ENCODE data around the gene PNLIPRP1.
A peak's percentile ranks its signal among the peaks of the same experiment; 100 is the strongest.

PNLIPRP1 gene

DNA sequence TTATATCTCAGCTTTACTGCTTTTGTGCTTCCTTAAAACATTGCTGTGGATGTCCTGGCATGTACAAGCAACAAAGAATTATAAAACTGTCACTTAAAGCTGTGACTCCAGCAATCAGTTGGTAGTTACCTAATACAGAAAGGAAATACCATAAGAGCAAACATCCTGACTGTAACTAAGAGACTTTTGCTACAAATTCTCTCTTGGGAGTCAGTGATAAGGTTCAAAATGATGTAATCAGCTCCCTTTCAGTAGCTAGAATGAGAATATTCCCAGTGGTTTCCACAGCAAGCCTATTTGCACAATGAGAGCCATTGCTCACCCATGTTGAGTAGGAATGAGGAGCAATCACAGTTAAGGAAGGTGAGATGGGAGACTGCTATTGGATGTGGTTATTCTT lies 7.6 kb downstream of the PNLIPRP1 start:
- H3K4me3 ChIP-seq (ENCODE audit: low read depth, low read length) = no peak overlapping the region

DNA sequence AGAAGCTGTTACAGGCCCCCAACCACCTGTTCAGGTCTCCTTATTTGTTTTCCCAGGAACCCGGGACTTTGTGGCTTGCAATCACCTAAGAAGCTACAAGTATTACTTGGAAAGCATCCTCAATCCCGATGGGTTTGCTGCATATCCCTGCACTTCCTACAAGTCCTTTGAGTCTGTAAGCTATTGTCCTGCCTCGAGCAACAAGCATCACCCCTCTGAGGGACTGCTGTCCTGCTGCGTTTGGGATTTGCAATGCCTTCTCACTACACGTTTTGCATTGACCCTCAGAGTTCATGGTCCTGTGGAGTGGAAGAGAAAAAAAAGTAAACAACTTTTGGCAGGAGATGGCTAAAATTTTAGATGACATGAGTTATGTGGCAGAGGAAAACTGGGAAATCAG lies 9.2 kb downstream of the PNLIPRP1 start:
- no peak overlapping the region for H3K4me3 ChIP-seq (ENCODE audit: low read depth, low read length)

DNA sequence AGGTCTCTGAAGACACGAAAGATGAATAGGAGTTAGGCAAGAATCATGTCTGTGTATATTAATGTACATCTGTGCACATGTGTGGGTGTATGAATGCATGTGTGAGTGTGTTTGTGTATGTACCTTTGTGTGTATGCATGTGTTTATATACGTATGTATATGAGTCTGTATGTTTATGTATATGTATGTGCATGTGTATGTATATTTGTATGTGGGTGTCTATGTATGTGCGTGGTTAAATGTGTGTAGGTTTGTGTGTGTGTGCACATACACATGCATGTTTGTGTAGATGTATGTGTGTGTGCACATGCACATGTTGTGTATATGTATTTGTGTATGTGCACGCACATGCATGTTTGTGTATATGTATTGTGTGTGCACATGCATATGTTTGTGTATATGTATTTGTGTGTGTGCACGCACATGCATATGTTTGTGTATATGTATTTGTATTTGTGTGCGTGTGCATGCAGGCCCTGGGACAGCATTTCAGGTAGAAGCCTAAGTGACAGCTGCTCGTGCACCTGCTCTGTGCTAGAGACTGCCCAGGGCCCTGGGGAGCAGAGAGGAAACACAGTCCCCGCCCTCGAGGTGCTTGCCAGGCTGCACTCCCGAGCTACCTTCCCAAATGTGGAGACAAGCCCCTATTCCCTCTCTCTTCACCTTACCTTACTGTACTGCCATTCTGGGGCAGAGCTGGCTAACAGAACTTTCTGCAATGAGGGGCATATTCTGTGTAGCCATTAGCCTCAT lies 12.1 kb downstream of the PNLIPRP1 start:
- no peak overlapping the region for H3K4me3 ChIP-seq (ENCODE audit: low read depth, low read length)

- H3K4me3 ChIP-seq (ENCODE audit: low read depth, low read length) = no peak overlapping the region
Observed at GRCh38 chr10:116606061-116606483, 15.3 kb downstream of the PNLIPRP1 start.

- no peak overlapping the region for H3K4me3 ChIP-seq (ENCODE audit: low read depth, low read length)
Observed at GRCh38 chr10:116607336-116607735, 16.6 kb downstream of the PNLIPRP1 start.

DNA sequence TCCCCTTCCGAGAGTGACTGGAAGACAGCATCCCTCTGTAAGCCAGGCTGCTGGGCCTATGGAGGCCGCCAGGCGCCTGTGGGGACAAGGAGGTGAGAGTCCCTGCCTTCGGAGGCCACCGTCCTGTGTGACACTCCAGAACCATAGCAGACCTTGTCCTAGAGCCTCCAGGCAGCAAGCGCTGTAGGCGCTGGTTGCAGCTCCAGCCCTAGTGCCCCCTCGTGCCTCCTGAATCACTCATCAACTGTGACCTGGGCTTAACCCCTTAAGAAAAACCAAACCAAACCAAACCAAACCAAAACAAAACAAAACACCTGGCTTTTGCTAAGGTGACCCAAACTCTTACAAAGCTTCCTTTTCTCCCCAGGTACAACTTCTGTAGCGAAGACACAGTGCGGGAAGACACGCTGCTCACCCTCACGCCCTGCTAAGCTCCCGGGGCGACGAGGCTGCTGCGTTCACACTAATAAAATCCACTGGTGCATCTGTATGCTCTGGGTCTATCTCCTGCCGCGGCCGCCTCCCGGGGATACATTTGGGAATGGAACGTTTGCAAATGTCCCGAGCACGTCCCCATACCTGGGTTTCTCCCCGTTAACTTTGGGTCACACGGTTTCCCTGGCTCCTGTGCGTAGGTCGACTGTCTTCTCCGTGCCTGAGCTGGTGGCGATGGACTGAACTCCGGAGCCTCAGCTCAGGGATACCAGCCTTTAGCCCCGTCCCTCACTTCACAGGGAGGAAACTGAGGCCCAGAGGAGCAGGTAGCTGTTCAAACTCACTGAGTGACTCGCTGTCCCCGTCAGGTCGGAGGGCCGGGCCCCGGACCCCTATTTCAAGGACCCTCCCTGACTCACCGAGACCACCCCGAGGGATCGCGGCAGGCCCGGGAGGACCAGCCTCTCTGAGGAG lies 18.2 kb downstream of the PNLIPRP1 start:
- peak overlapping the region; percentile 51 for H3K4me3 ChIP-seq (ENCODE audit: low read depth, low read length)

DNA sequence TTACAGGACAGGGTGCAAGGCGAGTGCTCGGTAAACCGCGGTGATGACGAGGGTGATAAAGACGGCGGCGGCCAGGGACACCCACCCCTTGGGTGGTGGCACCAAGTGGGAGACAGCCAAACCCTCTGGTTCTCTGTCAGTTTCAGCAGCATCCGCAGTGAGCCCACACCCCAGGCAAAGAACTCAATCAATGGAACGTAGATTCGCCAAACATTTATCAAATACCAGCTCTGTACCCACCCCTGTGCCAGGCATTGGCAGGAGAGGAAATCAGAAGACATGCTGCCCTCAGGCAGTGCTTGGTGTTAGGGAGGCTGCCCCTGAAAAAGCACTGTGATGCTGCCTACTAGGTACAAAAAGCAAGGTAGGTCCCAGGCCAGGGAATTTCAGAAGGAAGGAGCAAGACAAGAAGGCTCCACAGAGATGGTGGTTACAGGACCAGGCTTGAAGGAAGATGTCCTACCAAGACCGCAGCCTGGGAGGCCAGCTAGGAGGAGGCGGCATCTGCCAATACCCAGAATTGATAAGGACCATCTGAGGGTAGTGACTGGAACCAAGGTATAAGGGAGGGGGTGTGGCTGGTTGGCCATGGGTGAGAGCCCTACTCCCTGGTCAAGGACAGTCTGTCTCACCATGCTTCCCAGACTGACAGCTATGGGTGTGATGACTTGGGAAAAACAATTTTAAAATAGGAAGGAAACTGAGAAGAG lies 19.8 kb downstream of the PNLIPRP1 start:
- no peak overlapping the region for H3K4me3 ChIP-seq (ENCODE audit: low read depth, low read length)

DNA sequence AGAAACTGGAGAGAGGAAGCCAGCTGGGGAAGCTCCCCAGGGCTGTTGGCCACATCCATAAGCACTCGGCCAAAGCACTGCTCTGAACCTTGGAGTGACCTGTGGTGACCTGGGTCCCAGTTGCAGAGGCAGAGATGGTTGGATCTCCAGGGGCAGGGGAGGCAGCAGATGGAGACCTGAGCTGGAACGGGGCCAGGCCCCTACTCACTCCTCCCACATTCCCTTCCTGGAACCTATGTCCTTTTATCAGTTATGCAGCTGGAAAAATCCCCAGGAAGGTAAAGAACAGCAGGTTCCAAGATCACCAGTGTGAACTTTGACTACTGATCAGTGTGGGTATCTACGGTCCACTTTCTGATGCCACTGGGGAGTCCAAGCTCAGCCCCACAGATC lies 20.4 kb downstream of the PNLIPRP1 start:
- H3K4me3 ChIP-seq (ENCODE audit: low read depth, low read length) = no peak overlapping the region

GRCh38 chr10:116612107-116612769 lies 21.5 kb downstream of the PNLIPRP1 start:
- H3K4me3 ChIP-seq (ENCODE audit: low read depth, low read length) = no peak overlapping the region

- no peak overlapping the region for H3K4me3 ChIP-seq (ENCODE audit: low read depth, low read length)
Observed at GRCh38 chr10:116613471-116613870, 22.7 kb downstream of the PNLIPRP1 start.

- H3K4me3 ChIP-seq (ENCODE audit: low read depth, low read length) = no peak overlapping the region
Observed at GRCh38 chr10:116614796-116615195, 24.0 kb downstream of the PNLIPRP1 start.

DNA sequence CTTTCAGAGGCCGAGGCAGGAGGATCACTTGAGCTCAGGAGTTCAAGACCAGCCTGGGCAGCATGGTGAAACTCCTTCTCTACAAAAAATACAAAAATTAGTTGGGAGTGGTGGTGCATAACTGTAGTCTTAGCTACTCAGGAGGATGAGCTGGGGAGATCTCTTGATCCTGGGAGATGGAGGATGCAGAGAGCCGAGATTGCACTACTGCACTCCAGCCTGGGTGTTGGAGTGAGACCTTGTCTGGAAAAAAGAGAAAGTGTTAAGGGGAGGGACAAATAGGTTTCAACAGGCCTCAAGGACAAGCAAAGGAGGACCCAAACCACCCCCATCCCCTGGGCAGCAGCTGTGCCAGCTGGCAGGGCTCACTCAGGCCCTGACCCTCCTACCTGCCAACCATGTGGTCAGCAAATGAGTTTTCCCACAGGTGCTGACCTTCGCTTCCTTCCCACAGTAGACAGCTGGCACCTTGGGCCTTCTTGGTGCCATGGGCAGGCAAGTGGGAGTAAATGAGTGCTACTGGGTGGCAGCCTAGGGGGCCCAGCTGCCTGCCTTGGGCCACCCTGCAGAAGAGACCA lies 24.5 kb downstream of the PNLIPRP1 start:
- no peak overlapping the region for H3K4me3 ChIP-seq (ENCODE audit: low read depth, low read length)

DNA sequence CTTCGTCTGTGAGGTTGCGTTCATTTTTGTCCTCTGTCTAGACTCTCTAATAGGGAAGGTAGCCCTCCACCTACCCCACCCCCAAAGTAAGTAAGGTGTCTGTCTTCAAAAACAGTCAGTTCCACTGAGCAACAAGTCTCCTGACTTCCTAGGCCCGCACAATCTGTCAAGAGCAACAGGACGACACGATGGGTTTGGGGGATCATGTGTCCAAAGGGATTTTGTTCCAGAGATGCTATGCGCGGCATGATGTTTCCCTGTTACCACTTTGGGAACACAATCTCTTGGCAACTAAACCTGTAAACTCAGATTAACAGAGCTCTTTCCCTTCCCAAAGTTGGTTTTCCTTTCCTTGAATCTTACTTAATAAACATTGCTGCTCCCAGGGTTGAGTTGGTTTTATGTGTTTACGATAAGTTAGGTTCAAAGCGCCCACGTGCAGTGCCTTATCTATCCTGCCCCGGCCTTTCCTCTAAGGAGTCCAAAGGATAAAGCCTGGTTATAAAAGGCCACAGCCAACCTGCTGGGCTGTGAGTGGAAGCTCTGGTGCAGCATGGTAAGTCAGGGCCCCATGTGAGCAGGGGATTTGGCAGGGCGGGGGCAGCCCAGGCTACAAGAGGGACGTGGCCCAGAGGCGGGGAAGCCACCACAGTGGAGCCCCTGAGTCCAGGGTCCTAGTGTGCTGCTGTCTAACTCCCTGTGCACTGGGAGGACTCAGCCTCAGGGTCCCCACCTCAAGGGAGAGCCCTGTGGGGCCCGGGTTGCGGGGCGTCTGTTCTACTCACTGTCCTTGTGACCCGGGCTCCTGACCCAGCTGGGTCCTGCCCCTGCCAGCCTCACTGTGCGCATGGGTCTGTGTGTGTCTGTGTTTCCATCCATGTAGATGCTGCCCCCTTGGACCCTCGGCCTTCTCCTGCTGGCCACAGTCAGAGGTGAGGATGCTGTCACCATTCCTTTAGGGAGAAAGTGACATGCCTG lies 30.0 kb downstream of the PNLIPRP1 start, which contains the start of gene PNLIPRP2:
Gene PNLIPRP2, plus strand, starts transcription at position 531 of the 978 bp plus-strand sequence.
- H3K4me3 ChIP-seq (ENCODE audit: low read depth, low read length) = no peak within 1 kb of the TSS

- no peak overlapping the region for H3K4me3 ChIP-seq (ENCODE audit: low read depth, low read length)
Observed at GRCh38 chr10:116621476-116621875, 30.7 kb downstream of the PNLIPRP1 start.

GRCh38 chr10:116621934-116622655 lies 31.3 kb downstream of the PNLIPRP1 start:
- no peak overlapping the region for H3K4me3 ChIP-seq (ENCODE audit: low read depth, low read length)

GRCh38 chr10:116625845-116626244 lies 35.1 kb downstream of the PNLIPRP1 start:
- no peak overlapping the region for H3K4me3 ChIP-seq (ENCODE audit: low read depth, low read length)

DNA sequence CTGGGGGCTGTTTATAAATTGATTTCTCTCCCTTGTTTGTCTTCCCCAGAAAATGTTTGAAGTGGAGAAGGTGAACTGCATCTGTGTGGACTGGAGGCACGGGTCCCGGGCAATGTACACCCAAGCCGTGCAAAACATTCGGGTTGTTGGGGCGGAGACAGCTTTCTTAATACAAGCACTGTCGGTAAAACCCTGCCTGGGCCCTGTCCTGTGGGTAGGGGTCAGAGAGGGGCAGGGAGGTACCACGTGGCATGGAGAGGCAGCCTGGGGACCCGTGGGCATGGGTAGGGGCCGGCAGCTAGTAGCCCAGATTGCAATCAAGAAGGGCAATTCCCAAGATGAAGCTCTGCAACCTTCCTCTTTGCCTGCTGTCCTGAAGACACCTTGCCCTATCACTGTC lies 36.1 kb downstream of the PNLIPRP1 start:
- no peak overlapping the region for H3K4me3 ChIP-seq (ENCODE audit: low read depth, low read length)

DNA sequence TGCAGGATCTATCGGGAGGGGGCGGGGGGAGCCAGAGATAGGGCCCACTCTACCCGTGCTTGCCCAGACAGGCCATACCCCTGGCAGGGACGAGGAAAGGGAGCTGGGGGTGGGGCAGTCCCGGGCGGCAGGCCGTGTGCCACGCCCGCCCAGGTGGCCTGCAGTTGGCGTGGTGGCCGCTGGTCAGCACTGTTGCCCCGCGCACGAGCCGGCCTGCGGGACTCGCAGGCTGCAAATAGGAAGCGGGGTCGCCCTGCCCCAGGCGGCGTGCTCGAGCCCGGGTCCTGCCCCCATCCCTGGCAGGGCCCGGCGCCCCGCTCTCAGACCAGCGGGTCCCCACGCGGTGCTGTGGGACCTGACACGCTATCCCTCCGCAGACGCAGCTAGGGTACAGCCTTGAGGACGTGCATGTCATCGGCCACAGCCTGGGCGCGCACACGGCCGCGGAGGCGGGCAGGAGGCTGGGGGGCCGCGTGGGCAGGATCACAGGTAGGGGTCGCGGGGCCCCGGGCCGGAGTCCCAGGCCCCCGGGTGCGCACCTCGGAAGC lies 36.7 kb downstream of the PNLIPRP1 start:
- peak overlapping the region; percentile 35 for H3K4me3 ChIP-seq (ENCODE audit: low read depth, low read length)

Data from iPS-11a (cell line).